GM12878 (cell line): ENCODE data around the gene SERPINI1. TPM values are rescaled to one million over a fixed set of nuclear protein-coding genes. Genes with fewer than 3 reads are reported as not detected.

Experiments
- ATAC-seq: fragments of 200-7000 bp; cut with Tn5 transposase; 3 replicates; pipeline ENCODE4 v1.9.1; 2020; ENCODE audit warnings: mild to moderate bottlenecking, moderate library complexity
- BruUV-seq: library from RNA; stranded (reverse); fragments of 400-500 nt; replicated peaks from 2 replicates; lab custom pipeline; 2021; lab: Mats Ljungman, UMichigan
- CTCF ChIA-PET: fragments of 300-600 bp; sonication (Branson Sonifier 250); formaldehyde crosslinking; extraction: SDS; loops from one replicate; lab custom pipeline; 2021; ENCODE audit warnings: inconsistent platforms; lab: Yijun Ruan, JAX
- POLR2A ChIA-PET: fragments of 350-600 bp; formaldehyde crosslinking; extraction: SDS; loops from one replicate; lab custom pipeline; 2021; ENCODE audit warnings: inconsistent platforms; lab: Charles Lee
- RAD21 ChIA-PET: fragments of 300-600 bp; sonication (Branson Sonifier 250); formaldehyde crosslinking; loops from one replicate; lab custom pipeline; 2023; ENCODE audit warnings: antibody characterized with exemption; ENCODE audit not compliant: unreplicated experiment; lab: Charles Lee
- SMC1A ChIA-PET: fragments of 300-600 bp; sonication (Branson Sonifier 250); formaldehyde crosslinking; loops from one replicate; lab custom pipeline; 2023; ENCODE audit not compliant: unreplicated experiment, uncharacterized antibody; lab: Charles Lee
- DNase-seq: peaks from one replicate; pipeline ENCODE4 v3.0.0-alpha.2; 2011; ENCODE audit warnings: low read depth, low spot score
- FAIRE-seq: peaks from 3 replicates; lab custom pipeline; 2011; peaks lifted over from hg19 to GRCh38; lab: Jason Lieb, UNC
- H2AFZ ChIP-seq: 2 replicates; pipeline ENCODE4 v1.6.0; 2011; ENCODE audit warnings: low read depth, low read length, control low read depth; ENCODE audit not compliant: control insufficient read depth
- H3K27ac ChIP-seq: 2 replicates; pipeline ENCODE4 v1.5.1; 2011; ENCODE audit warnings: control low read depth; ENCODE audit not compliant: control insufficient read depth, insufficient read depth
- H3K27me3 ChIP-seq, 2 experiments: replicated peaks in 1 of 2; 2 replicates each; pipeline versions ENCODE4 v1.6.0 to v1.6.1; 2011; ENCODE audit warnings: low read length in 1 of 2; ENCODE audit not compliant: control insufficient read depth in 2 of 2, insufficient read depth in 2 of 2
- H3K36me3 ChIP-seq, 2 experiments: 2 replicates each; pipeline ENCODE4 v1.5.1; 2011; ENCODE audit warnings: low read length in 1 of 2; ENCODE audit not compliant: control insufficient read depth in 2 of 2, insufficient read depth in 2 of 2
- H3K4me1 ChIP-seq: 2 replicates; pipeline ENCODE4 v1.6.1; 2011; ENCODE audit warnings: mild to moderate bottlenecking, low read length, moderate library complexity, mixed read lengths; ENCODE audit not compliant: control insufficient read depth, insufficient read depth
- H3K4me2 ChIP-seq: 2 replicates; pipeline ENCODE4 v1.6.0; 2011; ENCODE audit warnings: control low read depth; ENCODE audit not compliant: control insufficient read depth, insufficient read depth
- H3K4me3 ChIP-seq: fragments of 200-600 bp; sonication (generic); 2 replicates; pipeline ENCODE4 v1.5.1; 2016
- H3K79me2 ChIP-seq: 2 replicates; pipeline ENCODE4 v1.6.0; 2011; ENCODE audit warnings: low read length; ENCODE audit not compliant: control insufficient read depth, insufficient read depth
- H3K9ac ChIP-seq: 2 replicates; pipeline ENCODE4 v1.8.0; 2011; ENCODE audit warnings: low read length, control low read depth, mixed read lengths; ENCODE audit not compliant: control insufficient read depth, insufficient read depth
- H3K9me3 ChIP-seq: replicated peaks from 3 replicates; pipeline ENCODE4 v1.5.1; 2011; ENCODE audit warnings: mild to moderate bottlenecking, low read length; ENCODE audit not compliant: control insufficient read depth, insufficient read depth
- H4K20me1 ChIP-seq: 2 replicates; pipeline ENCODE4 v1.6.0; 2011; ENCODE audit not compliant: control insufficient read depth, insufficient read depth
- CHD2 ChIP-seq: IDR thresholded peaks from 2 replicates; pipeline ENCODE4 v1.6.1; 2011; ENCODE audit warnings: low read depth, low read length, improper control_type of control experiment, borderline replicate concordance
- GABPA ChIP-seq: IDR thresholded peaks from 2 replicates; pipeline ENCODE4 v1.6.1; 2014; ENCODE audit warnings: antibody characterized with exemption, low read depth, mild to moderate bottlenecking, inconsistent platforms
- KLF5 ChIP-seq: fragments of 450-650 bp; IDR thresholded peaks from 2 replicates; pipeline ENCODE4 v1.6.1; 2014; ENCODE audit warnings: mild to moderate bottlenecking; ENCODE audit not compliant: partially characterized antibody
- RUNX3 ChIP-seq: IDR thresholded peaks from 2 replicates; pipeline ENCODE4 v1.6.1; 2012; ENCODE audit warnings: low read length, inconsistent platforms
- SKIL ChIP-seq: fragments of 450-650 bp; IDR thresholded peaks from 2 replicates; pipeline ENCODE4 v1.6.1; 2017; ENCODE audit warnings: mild to moderate bottlenecking, low read depth, inconsistent platforms; ENCODE audit not compliant: poor library complexity, severe bottlenecking
- WGBS: methylation state at CpG from one replicate; pipeline ENCODE4 v1.1.6; 2016; ENCODE audit warnings: low lambda C conversion rate; ENCODE audit not compliant: insufficient replicate concordance, insufficient coverage; ENCODE audit errors: missing lambda C conversion rate; 5-methylcytosine and 5-hydroxymethylcytosine counted together
- in situ Hi-C: fragments of 300-500 bp; cut with MboI; formaldehyde crosslinking; loops from 9 replicates; pipeline ENCODE4 v1.14.3; 2018; ENCODE audit warnings: mixed read lengths
- intact Hi-C: fragments of 100-400 bp; cut with micrococcal nuclease; formaldehyde crosslinking; loops from one replicate; pipeline ENCODE4 v1.14.2; 2022; ENCODE audit not compliant: unreplicated experiment
- polyA plus RNA-seq, 11 experiments: library from polyadenylated mRNA; depleted of rRNA in 4 of 11; unstranded in 6 of 11; stranded (reverse) in 5 of 11; fragments of >200 nt; fragmentation: Nextera tagmentation in 4 of 11; fragmentation: Illumina TruSeq in 1 of 11; extraction: Ambion mirVana in 4 of 11; extraction: Trizol in 1 of 11; gene quantifications; 1 replicate in 1 of 11; 2 replicates in 10 of 11; pipeline versions ENCODE4 v1.2.1 to v1.2.3, GENCODE V29; 2011 to 2016; ENCODE audit warnings: inconsistent platforms in 2 of 11, missing spikeins in 2 of 11, low read depth in 1 of 11
- total RNA-seq, 4 experiments: library from RNA; depleted of rRNA in 3 of 4; stranded (reverse); fragments of >200 nt in 3 of 4; fragmentation: Illumina TruSeq in 1 of 4; extraction: Trizol in 1 of 4; gene quantifications; 2 replicates each; pipeline versions ENCODE4 v1.2.1 to v1.2.3, GENCODE V29; 2013 to 2021

Gene SERPINI1
- total and polyA plus RNA-seq, 10 of the 15 experiments (the other 5 are each of a cell fraction or from before 2014, with no cell fraction given) = 1.5 to 7.6 (median 3.6) TPM

- no peak for FAIRE-seq
- 100% methylated on average over 3 of the region's 3 CpGs for WGBS
- in situ Hi-C loops (no loop called here), intact Hi-C loops (no loop called here)
- RAD21 ChIA-PET = interaction anchor here (1.2 kb wide), 1 partner anchor 13 kb away, joined by 6 read pairs; no protein-coding TSS in a partner anchor
- DNase-seq = no peak
- no peak overlapping the region for H3K27ac ChIP-seq
- H3K36me3 ChIP-seq = no peaks in the 10 kb centered on the region; a peak in 1 of 4 replicates
- H3K79me2 ChIP-seq = peaks cover 95% of the 10 kb centered on the region
- SMC1A ChIA-PET = interaction anchor here (0.9 to 1.8 kb wide), 4 partner anchors 11 to 13 kb away, joined by 3 to 9 read pairs (median 5); no protein-coding TSS in a partner anchor
- TF ChIP-seq SKIL (no peak), CHD2 (no peak), GABPA (no peak), RUNX3 (no peak), KLF5 (no peak)
- POLR2A ChIA-PET = no interaction called here
- no TSS peak for BruUV-seq
- H2AFZ ChIP-seq = no peak overlapping the region
- peaks cover 4% of the 10 kb centered on the region; the same call in 1 of the 2 replicates for H4K20me1 ChIP-seq
- H3K27me3 ChIP-seq = no peaks in the 10 kb centered on the region
- H3K9ac ChIP-seq = no peak overlapping the region
- no peak overlapping the region for H3K4me3 ChIP-seq
- CTCF ChIA-PET = interaction anchor here (1.2 to 4.5 kb wide), 4 partner anchors 12 to 44 kb away, joined by 4 to 24 read pairs (median 6); no protein-coding TSS in a partner anchor
- ATAC-seq = peak; percentile 34
- H3K4me2 ChIP-seq = peak overlapping the region; percentile 17; the same call in 1 of the 2 replicates
- H3K4me1 ChIP-seq = peaks cover 13% of the 10 kb centered on the region
- H3K9me3 ChIP-seq = no peaks in the 10 kb centered on the region
Observed at GRCh38 chr3:167728632-167729323, 6.7 kb upstream of the SERPINI1 start.
